NOMO-1 treated with DMSO at 0.1 percent for 48 hours (cell line): Measurements from ENCODE around the gene MINDY3.
"Not testable (repeated sequence)": the region's sequence is repeated elsewhere in the genome, so short reads cannot be mapped to it uniquely, and the experiment has no call there.

Source experiments
- DNase-seq: peaks from one replicate; lab custom pipeline; 2025; ENCODE audit not compliant: unreplicated experiment; lab: John Stamatoyannopoulos, UW

MINDY3 gene

GRCh38 chr10:15857107-15857575 is 3.2 kb downstream of the MINDY3 start:
- no peak for DNase-seq

- DNase-seq, result no peak
Observed at GRCh38 chr10:15856328-15857015, 3.8 kb downstream of the MINDY3 start.

GRCh38 chr10:15853800-15854199 is 6.5 kb downstream of the MINDY3 start:
- no peak for DNase-seq

- no peak for DNase-seq
Observed at GRCh38 chr10:15852111-15852557, 8.2 kb downstream of the MINDY3 start.

GRCh38 chr10:15850337-15850978 is 9.8 kb downstream of the MINDY3 start:
- not testable (repeated sequence) for DNase-seq

GRCh38 chr10:15849316-15849715 is 11.0 kb downstream of the MINDY3 start:
- DNase-seq, result peak; percentile 16

- no peak for DNase-seq
Observed at GRCh38 chr10:15847481-15847880, 12.8 kb downstream of the MINDY3 start.

GRCh38 chr10:15844517-15844916 is 15.8 kb downstream of the MINDY3 start:
- DNase-seq, result no peak

GRCh38 chr10:15843695-15844094 is 16.6 kb downstream of the MINDY3 start:
- DNase-seq, result no peak

GRCh38 chr10:15842556-15843169 is 17.6 kb downstream of the MINDY3 start:
- no peak for DNase-seq

GRCh38 chr10:15841696-15842095 is 18.6 kb downstream of the MINDY3 start:
- peak; percentile 33 for DNase-seq

- DNase-seq, result no peak
Observed at GRCh38 chr10:15836807-15837206, 23.5 kb downstream of the MINDY3 start.

- DNase-seq, result no peak
Observed at GRCh38 chr10:15829495-15829894, 30.8 kb downstream of the MINDY3 start.

GRCh38 chr10:15824498-15824897 is 35.8 kb downstream of the MINDY3 start:
- peak; percentile 3 for DNase-seq

- no peak for DNase-seq
Observed at GRCh38 chr10:15822131-15822530, 38.2 kb downstream of the MINDY3 start.

GRCh38 chr10:15821046-15821683 is 39.1 kb downstream of the MINDY3 start:
- DNase-seq, result no peak

- no peak for DNase-seq
Observed at GRCh38 chr10:15817409-15818046, 42.8 kb downstream of the MINDY3 start.

GRCh38 chr10:15815242-15815885 is 44.9 kb downstream of the MINDY3 start:
- no peak for DNase-seq

GRCh38 chr10:15814565-15814964 is 45.7 kb downstream of the MINDY3 start:
- DNase-seq, result no peak

GRCh38 chr10:15813415-15813814 is 46.9 kb downstream of the MINDY3 start:
- DNase-seq, result no peak

GRCh38 chr10:15809450-15809849 is 50.9 kb downstream of the MINDY3 start:
- DNase-seq, result no peak
